Testis (tissue), 3 donors: ENCODE measurements around the gene RYR3. TPM values are rescaled to one million over a fixed set of nuclear protein-coding genes. Genes with fewer than 3 reads are reported as not detected.
A peak's percentile ranks its signal among the peaks of the same experiment; 100 is the strongest.

ENCODE experiments used
- DNase-seq: peaks from one replicate; pipeline ENCODE4 v3.0.0-alpha.2; 2019
- H3K27ac ChIP-seq, 2 donors: fragments of 200-600 bp; sonication (generic); one replicate each; pipeline ENCODE4 v1.5.1; 2019
- H3K27me3 ChIP-seq: fragments of 200-600 bp; sonication (generic); one replicate; pipeline ENCODE4 v1.5.1; 2019
- H3K36me3 ChIP-seq: fragments of 200-600 bp; sonication (generic); one replicate; pipeline ENCODE4 v1.5.1; 2017; ENCODE audit warnings: low read depth; ENCODE audit errors: missing control alignments
- H3K4me1 ChIP-seq: fragments of 200-600 bp; sonication (generic); one replicate; pipeline ENCODE4 v1.5.1; 2019
- H3K4me3 ChIP-seq, 2 donors: fragments of 200-600 bp; sonication (generic); one replicate each; pipeline ENCODE4 v1.5.1; 2017 to 2019
- H3K9me3 ChIP-seq: fragments of 200-600 bp; sonication (generic); one replicate; pipeline ENCODE4 v1.5.1; 2017
- POLR2A ChIP-seq: fragments of 450-650 bp; IDR thresholded peaks from one replicate; pipeline ENCODE4 v1.6.1; 2017; ENCODE audit warnings: antibody characterized with exemption, mild to moderate bottlenecking, moderate library complexity
- WGBS, 2 donors: methylation state at CpG; one replicate each; pipeline ENCODE4 v1.1.5; 2018; 5-methylcytosine and 5-hydroxymethylcytosine counted together
- intact Hi-C: fragments of 100-400 bp; cut with DNase I; formaldehyde crosslinking; loops from one replicate; pipeline ENCODE4 v1.15.1; 2023; ENCODE audit warnings: low total_unique reads
- polyA plus RNA-seq: library from polyadenylated mRNA; stranded (reverse); fragments of 350-450 nt; fragmentation: Illumina TruSeq; extraction: RNeasy Lipid Tissue Mini Kit (QIAGEN cat#74804); gene quantifications from one replicate; pipeline ENCODE4 v1.2.3, GENCODE V29; 2014; ENCODE audit warnings: low read depth, low replicate concordance; ENCODE audit not compliant: insufficient read depth
- total RNA-seq, 2 donors: library from RNA; depleted of rRNA; stranded (reverse); fragments of >200 nt; gene quantifications; one replicate each; pipeline ENCODE4 v1.2.3, GENCODE V29; 2016
- TF ChIP-seq, protein P1 (sequence below), 3 experiments: fragments of 450-650 bp in 2 of 3; fragments of 200-600 bp in 1 of 3; sonication (generic) in 1 of 3; IDR thresholded peaks; one replicate each; pipeline ENCODE4 v1.5.1; 2016 to 2019; ENCODE audit warnings: antibody characterized with exemption in 3 of 3, mild to moderate bottlenecking in 2 of 3, moderate library complexity in 1 of 3

The RYR3 gene
- total and polyA plus RNA-seq, 3 donors from 2014 or later: 4.3 to 7.6 (median 4.4) TPM

DNA sequence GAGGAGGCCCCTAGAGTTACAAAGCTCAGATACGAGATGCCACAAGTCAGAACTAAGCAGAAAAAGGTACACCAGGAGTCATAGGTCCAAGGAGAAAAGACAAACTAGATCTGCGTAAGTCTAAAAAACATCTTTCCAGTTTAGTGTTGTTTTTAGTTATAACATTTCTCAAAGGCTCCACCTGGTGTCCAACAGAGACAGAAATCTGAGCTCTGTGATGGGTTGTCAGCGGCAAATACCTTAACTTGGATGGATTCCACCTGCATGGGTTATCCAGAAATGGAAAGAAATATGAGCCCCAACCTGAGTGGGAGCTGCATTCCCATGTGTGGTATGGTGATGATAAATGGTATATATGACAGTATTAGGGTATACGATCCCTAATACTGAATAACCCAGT is 418.9 kb downstream of the RYR3 start:
- intact Hi-C loops: no loop called here
- no peak for TF ChIP-seq POLR2A
- TF ChIP-seq, protein P1, sequence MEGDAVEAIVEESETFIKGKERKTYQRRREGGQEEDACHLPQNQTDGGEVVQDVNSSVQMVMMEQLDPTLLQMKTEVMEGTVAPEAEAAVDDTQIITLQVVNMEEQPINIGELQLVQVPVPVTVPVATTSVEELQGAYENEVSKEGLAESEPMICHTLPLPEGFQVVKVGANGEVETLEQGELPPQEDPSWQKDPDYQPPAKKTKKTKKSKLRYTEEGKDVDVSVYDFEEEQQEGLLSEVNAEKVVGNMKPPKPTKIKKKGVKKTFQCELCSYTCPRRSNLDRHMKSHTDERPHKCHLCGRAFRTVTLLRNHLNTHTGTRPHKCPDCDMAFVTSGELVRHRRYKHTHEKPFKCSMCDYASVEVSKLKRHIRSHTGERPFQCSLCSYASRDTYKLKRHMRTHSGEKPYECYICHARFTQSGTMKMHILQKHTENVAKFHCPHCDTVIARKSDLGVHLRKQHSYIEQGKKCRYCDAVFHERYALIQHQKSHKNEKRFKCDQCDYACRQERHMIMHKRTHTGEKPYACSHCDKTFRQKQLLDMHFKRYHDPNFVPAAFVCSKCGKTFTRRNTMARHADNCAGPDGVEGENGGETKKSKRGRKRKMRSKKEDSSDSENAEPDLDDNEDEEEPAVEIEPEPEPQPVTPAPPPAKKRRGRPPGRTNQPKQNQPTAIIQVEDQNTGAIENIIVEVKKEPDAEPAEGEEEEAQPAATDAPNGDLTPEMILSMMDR (IDR thresholded peaks at IDR 0.05): no peak
- WGBS, 2 donors: 79 to 85% methylated on average over 4 of the region's 4 CpGs
- Histone ChIP-seq H3K27me3 (no peaks in the 10 kb centered on the region), H3K4me1 (no peaks in the 10 kb centered on the region), H3K4me3 (no peak overlapping the region), H3K27ac (no peak overlapping the region), H3K36me3 (no peaks in the 10 kb centered on the region), H3K9me3 (no peaks in the 10 kb centered on the region)
- DNase-seq: no peak

DNA sequence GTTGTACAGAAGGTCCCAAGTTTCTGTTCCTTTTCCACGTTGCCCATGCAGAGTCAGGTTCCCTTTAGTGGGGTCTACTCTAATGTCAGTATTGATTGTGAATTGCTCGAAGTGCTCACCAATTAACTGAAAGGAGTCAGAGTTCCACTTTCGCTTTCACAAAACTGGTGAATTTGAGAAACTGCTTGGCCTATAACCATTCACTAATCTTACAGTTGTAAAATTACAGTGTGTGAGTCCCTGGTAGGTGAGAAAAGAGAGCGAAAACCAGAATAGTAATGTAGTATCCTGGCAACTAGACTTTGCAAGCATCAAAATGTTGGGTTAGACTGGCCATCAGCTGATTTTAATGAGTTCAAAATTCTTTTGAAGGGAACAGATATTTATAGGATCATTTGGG is 420.0 kb downstream of the RYR3 start:
- 67 to 84% methylated on average over 4 of the region's 4 CpGs for WGBS, 2 donors
- Histone ChIP-seq H3K36me3 (no peaks in the 10 kb centered on the region), H3K4me1 (no peaks in the 10 kb centered on the region), H3K27me3 (no peaks in the 10 kb centered on the region), H3K27ac (no peak overlapping the region), H3K9me3 (no peaks in the 10 kb centered on the region), H3K4me3 (no peak overlapping the region)
- no peak for DNase-seq
- TF ChIP-seq POLR2A: no peak
- TF ChIP-seq, protein P1 (IDR thresholded peaks at IDR 0.05): no peak
- intact Hi-C loops: no loop called here

DNA sequence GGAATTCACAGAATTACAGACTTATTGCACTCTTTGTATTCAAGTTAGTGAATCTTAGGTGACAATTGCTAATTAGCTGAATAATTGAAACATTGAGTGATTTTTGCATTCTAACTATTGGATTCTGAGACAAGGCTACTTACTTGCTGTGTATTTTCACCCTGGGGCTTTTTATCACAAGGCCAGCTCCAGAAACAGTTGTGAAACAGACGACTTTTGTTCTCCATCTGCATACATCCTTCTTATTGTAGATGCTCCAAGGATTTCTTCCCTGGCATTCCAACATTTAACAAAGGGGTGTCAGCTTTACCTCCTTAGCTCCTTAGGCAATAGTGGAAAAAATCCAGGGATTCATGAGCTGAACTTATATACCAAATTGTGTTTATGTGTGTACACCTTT is 424.4 kb downstream of the RYR3 start:
- TF ChIP-seq, protein P1 (IDR thresholded peaks at IDR 0.05): no peak
- no peak for TF ChIP-seq POLR2A
- no peaks in the 10 kb centered on the region for H3K9me3 ChIP-seq
- no peak for DNase-seq
- no peaks in the 10 kb centered on the region for H3K4me1 ChIP-seq
- intact Hi-C loops: no loop called here
- no peaks in the 10 kb centered on the region for H3K27me3 ChIP-seq
- H3K36me3 ChIP-seq: no peaks in the 10 kb centered on the region
- H3K4me3 ChIP-seq: no peak overlapping the region
- H3K27ac ChIP-seq: no peak overlapping the region
- WGBS, 2 donors: 17 to 21% methylated on average over 1 of the region's 1 CpG

DNA sequence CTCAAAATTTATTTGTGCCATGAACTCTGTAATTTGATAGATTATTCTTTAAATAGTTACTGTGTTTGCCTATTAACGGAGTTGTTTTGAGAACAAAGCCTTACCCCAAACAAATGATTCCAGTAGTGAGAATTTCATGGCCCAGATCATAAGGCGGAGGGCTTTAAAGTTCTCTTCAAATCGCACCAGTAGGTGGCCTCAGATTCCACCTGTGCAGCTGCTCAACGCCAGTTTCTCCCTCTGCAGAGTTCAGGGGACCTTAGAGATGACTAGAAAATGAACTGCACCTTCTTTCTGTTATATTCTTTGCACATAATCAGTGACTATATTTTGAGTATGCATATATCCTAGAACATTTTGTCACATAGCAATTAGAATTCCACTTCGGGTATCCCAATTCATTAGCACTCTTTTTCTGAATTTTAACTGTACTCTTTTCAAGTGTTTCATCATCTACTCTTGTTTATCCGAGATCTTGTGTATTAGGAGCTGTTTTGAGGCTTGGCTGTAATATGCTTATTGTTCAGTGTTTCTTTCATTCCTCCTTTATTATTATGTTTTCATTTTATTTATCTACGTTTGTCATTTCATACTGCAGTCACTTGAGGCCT is 425.0 kb downstream of the RYR3 start:
- H3K4me3 ChIP-seq: no peak overlapping the region
- H3K9me3 ChIP-seq: no peaks in the 10 kb centered on the region
- H3K36me3 ChIP-seq: no peaks in the 10 kb centered on the region
- peak; percentile 54 for DNase-seq
- 50 to 69% methylated on average over 7 of the region's 7 CpGs for WGBS, 2 donors
- TF ChIP-seq POLR2A: no peak
- TF ChIP-seq, protein P1 (IDR thresholded peaks at IDR 0.05): peak in 2 of 3 experiments; percentile 21 to 37
- no peaks in the 10 kb centered on the region for H3K27me3 ChIP-seq
- no peaks in the 10 kb centered on the region for H3K4me1 ChIP-seq
- intact Hi-C loops: no loop called here
- H3K27ac ChIP-seq: no peak overlapping the region
